Caco-2 (cell line): ENCODE results near the gene CDK17. TPM values are rescaled to one million over a fixed set of nuclear protein-coding genes. Genes with fewer than 3 reads are reported as not detected.

ENCODE experiments used
- BruUV-seq: library from RNA; stranded (reverse); fragments of 400-500 nt; replicated peaks from 2 replicates; lab custom pipeline; 2021; lab: Mats Ljungman, UMichigan
- CTCF ChIA-PET: fragments of 300-600 bp; sonication (Branson Sonifier 250); formaldehyde crosslinking; loops from one replicate; lab custom pipeline; 2022; ENCODE audit warnings: antibody characterized with exemption; lab: Charles Lee
- POLR2A ChIA-PET: fragments of 300-600 bp; sonication (Branson Sonifier 250); formaldehyde crosslinking; loops from one replicate; lab custom pipeline; 2022; ENCODE audit warnings: antibody characterized with exemption; lab: Charles Lee
- DNase-seq, 2 experiments: peaks; one replicate each; pipeline versions ENCODE4 v3.0.0 to v3.0.0-alpha.2; 2020 to 2022
- H3K27me3 ChIP-seq: replicated peaks from 2 replicates; pipeline ENCODE4 v1.6.0; 2011; ENCODE audit warnings: low read length; ENCODE audit not compliant: control insufficient read depth, insufficient read depth
- H3K36me3 ChIP-seq: 2 replicates; pipeline ENCODE4 v1.5.1; 2011; ENCODE audit warnings: low read length; ENCODE audit not compliant: control insufficient read depth, insufficient read depth
- H3K4me1 ChIP-seq: fragments of 250-450 bp; sonication (Bioruptor Pico); 2 replicates; pipeline ENCODE4 v1.5.1; 2020; ENCODE audit warnings: mild to moderate bottlenecking
- H3K4me3 ChIP-seq: 2 replicates; pipeline ENCODE4 v1.5.1; 2011; ENCODE audit warnings: low read depth, mild to moderate bottlenecking, control low read depth, low read length
- H3K9me3 ChIP-seq: fragments of 250-450 bp; sonication (Bioruptor Pico); 2 replicates; pipeline ENCODE4 v1.5.1; 2020; ENCODE audit warnings: mild to moderate bottlenecking, moderate library complexity
- H3K27ac Mint-ChIP-seq: one replicate; pipeline ENCODE4 v1.8.0; 2022; ENCODE audit warnings: mixed read lengths; ENCODE audit not compliant: unreplicated experiment
- H3K27me3 Mint-ChIP-seq: one replicate; pipeline ENCODE4 v1.8.0; 2022; ENCODE audit warnings: mixed read lengths; ENCODE audit not compliant: insufficient read depth, unreplicated experiment
- H3K36me3 Mint-ChIP-seq: one replicate; pipeline ENCODE4 v1.8.0; 2022; ENCODE audit warnings: mild to moderate bottlenecking, mixed read lengths; ENCODE audit not compliant: insufficient read depth, unreplicated experiment
- H3K4me1 Mint-ChIP-seq: one replicate; pipeline ENCODE4 v1.8.0; 2022; ENCODE audit warnings: low read depth, mixed read lengths; ENCODE audit not compliant: unreplicated experiment
- H3K4me3 Mint-ChIP-seq: one replicate; pipeline ENCODE4 v1.8.0; 2022; ENCODE audit warnings: mild to moderate bottlenecking, moderate library complexity, mixed read lengths; ENCODE audit not compliant: unreplicated experiment
- H3K9me3 Mint-ChIP-seq: one replicate; pipeline ENCODE4 v1.8.0; 2022; ENCODE audit warnings: mixed read lengths; ENCODE audit not compliant: unreplicated experiment
- intact Hi-C: fragments of 100-400 bp; cut with micrococcal nuclease; formaldehyde crosslinking; loops from one replicate; pipeline ENCODE4 v1.10.0; 2022; ENCODE audit not compliant: unreplicated experiment
- total RNA-seq: library from RNA; stranded (reverse); gene quantifications from 2 replicates; pipeline ENCODE4 v1.2.3, GENCODE V29; 2022
- TF ChIP-seq, protein P1 (sequence below), 2 experiments: fragments of 200-600 bp in 1 of 2; IDR thresholded peaks; 1 replicate in 1 of 2; 2 replicates in 1 of 2; pipeline versions ENCODE4 v1.5.1 to v1.8.0; 2011 to 2022; ENCODE audit warnings: antibody characterized with exemption in 1 of 2, control low read depth in 1 of 2, inconsistent platforms in 1 of 2, low read depth in 1 of 2, low read length in 1 of 2, mild to moderate bottlenecking in 1 of 2, moderate library complexity in 1 of 2; ENCODE audit not compliant: insufficient read depth in 1 of 2, severe bottlenecking in 1 of 2, unreplicated experiment in 1 of 2

CDK17 gene
- total RNA-seq, 1 experiment from 2014 or later = 11.7 TPM

DNA sequence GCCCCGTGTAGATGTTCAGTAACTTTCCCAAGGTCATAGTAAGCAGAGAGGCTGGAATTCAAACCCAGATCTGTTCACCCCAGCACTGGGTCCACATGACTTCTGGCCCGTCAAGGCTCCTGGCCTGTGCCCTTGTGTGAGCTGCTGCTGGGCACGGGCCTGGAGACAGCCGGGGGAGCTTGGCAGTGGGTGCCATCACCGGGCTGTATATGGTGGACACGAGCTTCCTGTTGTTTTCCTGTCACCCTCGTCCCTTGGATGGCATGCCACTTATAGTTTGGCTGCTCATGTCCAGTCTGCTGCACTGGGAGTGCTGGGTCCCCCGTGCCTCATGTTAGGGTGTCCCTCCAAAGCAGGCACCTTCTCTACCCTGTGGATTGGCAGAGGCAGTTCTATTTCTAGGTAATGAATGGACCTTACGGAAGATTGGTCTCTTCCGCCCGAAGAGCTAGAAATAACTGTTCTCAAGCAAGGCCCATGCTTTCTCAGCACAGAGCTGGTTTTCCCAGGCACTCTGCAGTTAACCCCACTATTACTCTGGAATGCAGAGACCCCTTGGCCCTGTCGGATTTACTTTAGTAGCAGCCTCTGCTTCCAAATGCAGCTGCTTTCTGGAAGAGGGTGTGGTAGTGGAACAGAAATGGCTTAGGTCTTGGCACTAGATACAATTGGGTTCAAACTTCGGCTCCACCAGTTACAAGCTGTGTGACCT, 161.7 kb downstream of the CDK17 start:
- H3K27me3 ChIP-seq = no peaks in the 10 kb centered on the region
- DNase-seq = no peak
- Mint-ChIP-seq H3K9me3 (no peaks in the 10 kb centered on the region), H3K27me3 (peaks cover 13% of the 10 kb centered on the region), H3K4me3 (no peak overlapping the region), H3K27ac (no peak overlapping the region), H3K36me3 (no peaks in the 10 kb centered on the region), H3K4me1 (no peaks in the 10 kb centered on the region)
- H3K9me3 ChIP-seq = no peaks in the 10 kb centered on the region
- intact Hi-C loops = no loop called here
- no peaks in the 10 kb centered on the region for H3K4me1 ChIP-seq
- ChIA-PET POLR2A (no interaction called here), CTCF (no interaction called here)
- TF ChIP-seq, protein P1, sequence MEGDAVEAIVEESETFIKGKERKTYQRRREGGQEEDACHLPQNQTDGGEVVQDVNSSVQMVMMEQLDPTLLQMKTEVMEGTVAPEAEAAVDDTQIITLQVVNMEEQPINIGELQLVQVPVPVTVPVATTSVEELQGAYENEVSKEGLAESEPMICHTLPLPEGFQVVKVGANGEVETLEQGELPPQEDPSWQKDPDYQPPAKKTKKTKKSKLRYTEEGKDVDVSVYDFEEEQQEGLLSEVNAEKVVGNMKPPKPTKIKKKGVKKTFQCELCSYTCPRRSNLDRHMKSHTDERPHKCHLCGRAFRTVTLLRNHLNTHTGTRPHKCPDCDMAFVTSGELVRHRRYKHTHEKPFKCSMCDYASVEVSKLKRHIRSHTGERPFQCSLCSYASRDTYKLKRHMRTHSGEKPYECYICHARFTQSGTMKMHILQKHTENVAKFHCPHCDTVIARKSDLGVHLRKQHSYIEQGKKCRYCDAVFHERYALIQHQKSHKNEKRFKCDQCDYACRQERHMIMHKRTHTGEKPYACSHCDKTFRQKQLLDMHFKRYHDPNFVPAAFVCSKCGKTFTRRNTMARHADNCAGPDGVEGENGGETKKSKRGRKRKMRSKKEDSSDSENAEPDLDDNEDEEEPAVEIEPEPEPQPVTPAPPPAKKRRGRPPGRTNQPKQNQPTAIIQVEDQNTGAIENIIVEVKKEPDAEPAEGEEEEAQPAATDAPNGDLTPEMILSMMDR (IDR thresholded peaks at IDR 0.05; ENCODE audit: insufficient read depth in 1 of 2, low read depth in 1 of 2, low read length in 1 of 2, severe bottlenecking in 1 of 2, unreplicated experiment in 1 of 2) = no peak
- H3K4me3 ChIP-seq = no peak overlapping the region
- BruUV-seq = no TSS peak
- H3K36me3 ChIP-seq = no peaks in the 10 kb centered on the region

DNA sequence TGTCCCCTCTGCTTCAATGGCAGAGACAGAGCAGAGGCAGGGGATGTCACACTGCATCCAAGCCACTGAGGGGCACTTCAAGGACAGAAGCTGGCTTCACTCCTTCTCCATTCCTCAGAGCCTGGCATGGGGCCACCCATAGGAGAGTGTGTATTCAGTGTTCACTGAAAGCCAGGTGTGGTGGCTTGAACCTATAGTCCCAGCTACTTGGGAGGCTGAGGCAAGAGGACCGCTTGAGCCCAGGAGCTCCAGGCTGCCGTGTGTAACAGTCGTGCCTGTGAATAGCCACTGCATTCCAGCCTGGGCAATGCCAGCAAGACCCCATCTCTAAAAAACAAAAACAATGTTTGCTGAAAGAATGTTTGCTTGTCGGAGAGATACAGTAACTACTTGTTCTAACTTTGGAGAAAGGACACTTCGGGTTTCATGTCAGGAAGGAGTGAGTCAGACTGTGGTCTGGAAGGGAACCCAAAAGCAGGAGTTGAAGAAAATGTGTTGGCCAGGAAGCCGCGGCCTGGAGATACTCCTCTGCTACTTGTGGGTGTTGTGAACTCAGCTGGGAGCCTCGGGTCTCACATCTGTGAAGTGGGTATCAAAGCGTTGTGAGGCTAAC, 162.7 kb downstream of the CDK17 start:
- ChIA-PET POLR2A (no interaction called here), CTCF (no interaction called here)
- H3K9me3 Mint-ChIP-seq = no peaks in the 10 kb centered on the region
- H3K9me3 ChIP-seq = no peaks in the 10 kb centered on the region
- no peaks in the 10 kb centered on the region for H3K4me1 Mint-ChIP-seq
- H3K27me3 Mint-ChIP-seq = peaks cover 10% of the 10 kb centered on the region
- DNase-seq = no peak
- H3K4me1 ChIP-seq = no peaks in the 10 kb centered on the region
- no peak overlapping the region for H3K4me3 ChIP-seq
- no TSS peak for BruUV-seq
- no peaks in the 10 kb centered on the region for H3K27me3 ChIP-seq
- no peak overlapping the region for H3K27ac Mint-ChIP-seq
- H3K36me3 ChIP-seq = no peaks in the 10 kb centered on the region
- TF ChIP-seq, protein P1 (IDR thresholded peaks at IDR 0.05; ENCODE audit: insufficient read depth in 1 of 2, low read depth in 1 of 2, low read length in 1 of 2, severe bottlenecking in 1 of 2, unreplicated experiment in 1 of 2) = no peak
- no peak overlapping the region for H3K4me3 Mint-ChIP-seq
- H3K36me3 Mint-ChIP-seq = no peaks in the 10 kb centered on the region
- intact Hi-C loops = no loop called here

DNA sequence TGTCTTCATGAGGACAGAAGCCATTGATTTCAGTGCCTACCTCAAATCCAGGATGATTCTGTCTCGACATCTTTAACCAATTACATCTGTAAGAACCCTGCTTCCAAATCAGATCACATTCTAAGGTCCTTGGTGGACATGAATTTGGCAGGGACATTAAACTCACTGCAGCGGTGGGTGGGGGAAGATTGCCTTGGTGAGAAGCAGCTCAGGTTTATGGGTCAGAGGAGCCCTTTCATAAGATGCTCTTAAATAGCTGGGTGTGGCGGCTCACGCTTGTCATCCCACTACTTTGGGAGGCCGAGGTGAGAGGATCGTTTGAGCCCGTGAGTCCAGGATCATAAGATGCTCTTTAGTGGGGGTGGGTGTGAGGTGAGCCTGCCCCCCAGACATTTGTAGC, 163.2 kb downstream of the CDK17 start:
- TF ChIP-seq, protein P1 (IDR thresholded peaks at IDR 0.05; ENCODE audit: insufficient read depth in 1 of 2, low read depth in 1 of 2, low read length in 1 of 2, severe bottlenecking in 1 of 2, unreplicated experiment in 1 of 2) = no peak
- POLR2A ChIA-PET = no interaction called here
- Mint-ChIP-seq H3K4me1 (no peaks in the 10 kb centered on the region), H3K27ac (no peak overlapping the region), H3K27me3 (peaks cover 7% of the 10 kb centered on the region), H3K36me3 (no peaks in the 10 kb centered on the region), H3K9me3 (no peaks in the 10 kb centered on the region), H3K4me3 (no peak overlapping the region)
- CTCF ChIA-PET = no interaction called here
- DNase-seq = no peak
- intact Hi-C loops = no loop called here
- no peak overlapping the region for H3K4me3 ChIP-seq
- no peaks in the 10 kb centered on the region for H3K36me3 ChIP-seq
- no TSS peak for BruUV-seq
- H3K9me3 ChIP-seq = no peaks in the 10 kb centered on the region
- H3K27me3 ChIP-seq = no peaks in the 10 kb centered on the region
- no peaks in the 10 kb centered on the region for H3K4me1 ChIP-seq
